Naive B cell (primary cell): ENCODE results near the gene FGF18. TPM values are rescaled to one million over a fixed set of nuclear protein-coding genes. Genes with fewer than 3 reads are reported as not detected.

Experiments used
- ATAC-seq, 2 donors: fragments of 150-1000 bp; cut with Tn5 transposase; 2 replicates each; pipeline ENCODE4 v1.10.0; 2021; ENCODE audit warnings: low read depth in 2 of 2, mild to moderate bottlenecking in 2 of 2, moderate library complexity in 2 of 2
- DNase-seq: peaks from one replicate; pipeline ENCODE4 v3.0.0; 2022
- H3K27ac Mint-ChIP-seq, 6 donors: one replicate each; pipeline ENCODE4 v1.8.0; 2020 to 2022; ENCODE audit warnings: mild to moderate bottlenecking in 6 of 6, mixed read lengths in 6 of 6, moderate library complexity in 5 of 6, inconsistent platforms in 2 of 6
- H3K27me3 Mint-ChIP-seq, 3 donors: one replicate each; pipeline ENCODE4 v1.8.0; 2021 to 2022; ENCODE audit warnings: mixed read lengths in 3 of 3, mild to moderate bottlenecking in 1 of 3
- H3K36me3 Mint-ChIP-seq, 2 donors: one replicate each; pipeline ENCODE4 v1.8.0; 2020 to 2022; ENCODE audit warnings: mixed read lengths in 2 of 2, inconsistent platforms in 1 of 2, mild to moderate bottlenecking in 1 of 2
- H3K4me1 Mint-ChIP-seq, 3 donors: one replicate each; pipeline ENCODE4 v1.8.0; 2020 to 2022; ENCODE audit warnings: mixed read lengths in 3 of 3, inconsistent platforms in 1 of 3, mild to moderate bottlenecking in 1 of 3, moderate library complexity in 1 of 3
- H3K4me3 Mint-ChIP-seq, 8 donors: one replicate each; pipeline ENCODE4 v1.8.0; 2020 to 2022; ENCODE audit warnings: mild to moderate bottlenecking in 8 of 8, mixed read lengths in 8 of 8, moderate library complexity in 8 of 8, inconsistent platforms in 2 of 8
- H3K9me3 Mint-ChIP-seq, 7 donors: one replicate each; pipeline ENCODE4 v1.8.0; 2020 to 2022; ENCODE audit warnings: mixed read lengths in 7 of 7, mild to moderate bottlenecking in 5 of 7, inconsistent platforms in 2 of 7, moderate library complexity in 1 of 7
- polyA plus RNA-seq, 6 donors: library from polyadenylated mRNA; unstranded; fragments of 300-500 nt; fragmentation: Illumina TruSeq; gene quantifications; one replicate each; pipeline ENCODE4 v1.2.3, GENCODE V29; 2021; ENCODE audit warnings: low read depth in 6 of 6

Gene FGF18
- polyA plus RNA-seq, 6 donors from 2014 or later, result not detected

GRCh38 chr5:171431251-171431777 is 11.9 kb downstream of the FGF18 start:
- ATAC-seq, result no peak
- no peak for DNase-seq
- peaks cover 0 to 6% (median 0%) of the 10 kb centered on the region in 3 donors for H3K27me3 Mint-ChIP-seq
- no peaks in the 10 kb centered on the region for H3K4me1 Mint-ChIP-seq
- H3K9me3 Mint-ChIP-seq, result peaks cover 0 to 2% (median 0%) of the 10 kb centered on the region in 7 donors
- no peaks in the 10 kb centered on the region for H3K36me3 Mint-ChIP-seq
- H3K4me3 Mint-ChIP-seq, result no peak overlapping the region
- peak overlapping the region in 1 of 6 donors; percentile 60 for H3K27ac Mint-ChIP-seq

GRCh38 chr5:171432076-171432475 is 12.6 kb downstream of the FGF18 start:
- H3K27ac Mint-ChIP-seq, result no peak overlapping the region
- ATAC-seq (no peak), DNase-seq (no peak)
- no peaks in the 10 kb centered on the region for H3K36me3 Mint-ChIP-seq
- H3K4me1 Mint-ChIP-seq, result no peaks in the 10 kb centered on the region
- peaks cover 0 to 2% (median 0%) of the 10 kb centered on the region in 7 donors for H3K9me3 Mint-ChIP-seq
- H3K4me3 Mint-ChIP-seq, result no peak overlapping the region
- H3K27me3 Mint-ChIP-seq, result peaks cover 0 to 5% (median 0%) of the 10 kb centered on the region in 3 donors

- Mint-ChIP-seq H3K9me3 (peaks cover 0 to 2% (median 0%) of the 10 kb centered on the region in 7 donors), H3K36me3 (no peaks in the 10 kb centered on the region), H3K4me3 (no peak overlapping the region), H3K4me1 (no peaks in the 10 kb centered on the region), H3K27ac (peak overlapping the region in 1 of 6 donors; percentile 34), H3K27me3 (peaks cover 0 to 5% (median 0%) of the 10 kb centered on the region in 3 donors)
- DNase-seq (no peak), ATAC-seq (no peak)
Measured at GRCh38 chr5:171432583-171433351, 13.3 kb downstream of the FGF18 start.

GRCh38 chr5:171433352-171433698 is 13.9 kb downstream of the FGF18 start:
- H3K4me3 Mint-ChIP-seq, result no peak overlapping the region
- no peaks in the 10 kb centered on the region for H3K4me1 Mint-ChIP-seq
- H3K27me3 Mint-ChIP-seq, result peaks cover 0 to 5% (median 0%) of the 10 kb centered on the region in 3 donors
- ATAC-seq (no peak), DNase-seq (no peak)
- no peak overlapping the region for H3K27ac Mint-ChIP-seq
- no peaks in the 10 kb centered on the region for H3K36me3 Mint-ChIP-seq
- peaks cover 0 to 2% (median 0%) of the 10 kb centered on the region in 7 donors for H3K9me3 Mint-ChIP-seq

- Mint-ChIP-seq H3K4me3 (no peak overlapping the region), H3K9me3 (no peaks in the 10 kb centered on the region), H3K27me3 (peaks cover 0 to 4% (median 0%) of the 10 kb centered on the region in 3 donors), H3K27ac (no peak overlapping the region), H3K4me1 (no peaks in the 10 kb centered on the region), H3K36me3 (no peaks in the 10 kb centered on the region)
- no peak for DNase-seq
- no peak for ATAC-seq
Measured at GRCh38 chr5:171433982-171434676, 14.7 kb downstream of the FGF18 start.

GRCh38 chr5:171434874-171435273 is 15.4 kb downstream of the FGF18 start:
- no peak for ATAC-seq
- no peaks in the 10 kb centered on the region for H3K4me1 Mint-ChIP-seq
- no peak overlapping the region for H3K4me3 Mint-ChIP-seq
- H3K36me3 Mint-ChIP-seq, result no peaks in the 10 kb centered on the region
- no peaks in the 10 kb centered on the region for H3K9me3 Mint-ChIP-seq
- H3K27me3 Mint-ChIP-seq, result no peaks in the 10 kb centered on the region
- no peak overlapping the region for H3K27ac Mint-ChIP-seq
- DNase-seq, result no peak

- H3K27ac Mint-ChIP-seq, result no peak overlapping the region
- ATAC-seq (no peak), DNase-seq (no peak)
- H3K4me3 Mint-ChIP-seq, result no peak overlapping the region
- no peaks in the 10 kb centered on the region for H3K9me3 Mint-ChIP-seq
- H3K4me1 Mint-ChIP-seq, result no peaks in the 10 kb centered on the region
- no peaks in the 10 kb centered on the region for H3K27me3 Mint-ChIP-seq
- no peaks in the 10 kb centered on the region for H3K36me3 Mint-ChIP-seq
Measured at GRCh38 chr5:171435908-171436307, 16.5 kb downstream of the FGF18 start.

GRCh38 chr5:171436804-171437285 is 17.4 kb downstream of the FGF18 start:
- DNase-seq (no peak), ATAC-seq (no peak)
- Mint-ChIP-seq H3K27ac (no peak overlapping the region), H3K27me3 (peaks cover 0 to 6% (median 0%) of the 10 kb centered on the region in 3 donors), H3K4me1 (no peaks in the 10 kb centered on the region), H3K4me3 (no peak overlapping the region), H3K36me3 (no peaks in the 10 kb centered on the region), H3K9me3 (no peaks in the 10 kb centered on the region)

GRCh38 chr5:171437286-171437821 is 17.9 kb downstream of the FGF18 start:
- H3K27me3 Mint-ChIP-seq, result peaks cover 0 to 10% (median 0%) of the 10 kb centered on the region in 3 donors
- H3K4me3 Mint-ChIP-seq, result no peak overlapping the region
- H3K9me3 Mint-ChIP-seq, result no peaks in the 10 kb centered on the region
- H3K36me3 Mint-ChIP-seq, result no peaks in the 10 kb centered on the region
- DNase-seq (no peak), ATAC-seq (no peak)
- no peaks in the 10 kb centered on the region for H3K4me1 Mint-ChIP-seq
- H3K27ac Mint-ChIP-seq, result no peak overlapping the region

GRCh38 chr5:171438738-171439137 is 19.3 kb downstream of the FGF18 start:
- no peaks in the 10 kb centered on the region for H3K36me3 Mint-ChIP-seq
- H3K27ac Mint-ChIP-seq, result no peak overlapping the region
- H3K4me3 Mint-ChIP-seq, result peak overlapping the region in 1 of 8 donors; percentile 69
- H3K4me1 Mint-ChIP-seq, result no peaks in the 10 kb centered on the region
- H3K27me3 Mint-ChIP-seq, result peaks cover 0 to 10% (median 0%) of the 10 kb centered on the region in 3 donors
- ATAC-seq (no peak), DNase-seq (no peak)
- no peaks in the 10 kb centered on the region for H3K9me3 Mint-ChIP-seq

- no peak for ATAC-seq
- DNase-seq, result no peak
- no peak overlapping the region for H3K4me3 Mint-ChIP-seq
- H3K27ac Mint-ChIP-seq, result peak overlapping the region in 1 of 6 donors; percentile 84
- peaks cover 0 to 2% (median 0%) of the 10 kb centered on the region in 3 donors for H3K4me1 Mint-ChIP-seq
- no peaks in the 10 kb centered on the region for H3K36me3 Mint-ChIP-seq
- H3K27me3 Mint-ChIP-seq, result peaks cover 0 to 22% (median 17%) of the 10 kb centered on the region in 3 donors
- peaks cover 0 to 2% (median 0%) of the 10 kb centered on the region in 7 donors for H3K9me3 Mint-ChIP-seq
Measured at GRCh38 chr5:171441246-171441791, 21.9 kb downstream of the FGF18 start.

GRCh38 chr5:171442287-171443042 is 23.0 kb downstream of the FGF18 start:
- peaks cover 5 to 27% (median 19%) of the 10 kb centered on the region in 3 donors for H3K27me3 Mint-ChIP-seq
- peaks cover 0 to 2% (median 0%) of the 10 kb centered on the region in 7 donors for H3K9me3 Mint-ChIP-seq
- DNase-seq, result no peak
- H3K4me3 Mint-ChIP-seq, result no peak overlapping the region
- no peaks in the 10 kb centered on the region for H3K36me3 Mint-ChIP-seq
- H3K27ac Mint-ChIP-seq, result peak overlapping the region in 1 of 6 donors; percentile 46
- ATAC-seq, result no peak
- H3K4me1 Mint-ChIP-seq, result peaks cover 0 to 2% (median 0%) of the 10 kb centered on the region in 3 donors
